ENCODE data around the gene MOB3B. TPM values are rescaled to one million over a fixed set of nuclear protein-coding genes. Genes with fewer than 3 reads are reported as not detected.

MOB3B gene
- total RNA-seq, 1 experiment from 2014 or later: 0.03 TPM

DNA sequence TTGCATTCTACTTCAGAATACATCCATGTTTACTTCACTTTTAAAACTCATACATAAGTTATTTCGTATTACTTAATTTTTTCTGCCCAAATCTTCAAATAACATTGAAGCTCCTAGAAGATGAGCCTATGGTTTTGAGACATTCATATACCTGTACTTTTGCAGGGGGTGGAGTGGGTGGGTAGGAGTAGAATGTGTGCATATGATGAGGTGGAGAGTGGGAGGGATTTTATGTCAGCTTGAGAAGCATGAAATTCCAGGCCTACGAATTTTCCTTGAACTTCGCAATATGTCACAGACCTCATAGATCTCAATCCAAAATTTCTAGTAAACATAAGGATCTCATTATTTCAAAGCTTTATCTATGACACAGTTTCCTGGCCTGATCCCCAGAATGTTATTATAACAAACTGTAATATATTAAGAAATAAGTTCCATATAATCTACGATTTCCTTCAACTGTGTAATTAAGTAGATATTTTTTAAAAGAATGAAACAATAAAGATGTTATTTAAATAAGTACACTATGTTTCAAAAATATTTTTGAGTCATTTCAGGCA lies 19.7 kb upstream of the MOB3B start:
- H3K36me3 ChIP-seq (ENCODE audit: control insufficient read depth, insufficient read depth, low read length): no peaks in the 10 kb centered on the region
- DNase-seq (ENCODE audit: low read depth, low spot score): no peak
- no peak for ATAC-seq
- intact Hi-C loops (cut with micrococcal nuclease; ENCODE audit: unreplicated experiment) (no loop called here), in situ Hi-C loops (cut with HindIII; ENCODE audit: low pct_unique_long_range_greater_than_20kb, low sequenced_read_pairs) (no loop called here)
- no peak overlapping the region for H3K4me3 ChIP-seq (ENCODE audit: low read depth in 2 of 2, low read length in 2 of 2)
- no peak overlapping the region for H3K27ac ChIP-seq (ENCODE audit: low read length)
- no peaks in the 10 kb centered on the region for H3K4me1 ChIP-seq (ENCODE audit: control insufficient read depth, insufficient read depth, low read length)
- ChIA-PET CTCF (no interaction called here), POLR2A (no interaction called here)
- no peaks in the 10 kb centered on the region for H3K9me3 ChIP-seq (ENCODE audit: control insufficient read depth, insufficient read depth, low read depth, low read length)
- TF ChIP-seq CTCF (IDR thresholded peaks at IDR 0.05) (no peak), POLR2AphosphoS5 (IDR thresholded peaks at IDR 0.05; ENCODE audit: low read depth, low read length) (no peak), SIN3A (IDR thresholded peaks at IDR 0.05; ENCODE audit: borderline replicate concordance, insufficient read depth, low read depth, low read length) (no peak), TCF7L2 (IDR thresholded peaks at IDR 0.05; ENCODE audit: low read depth, low read length) (no peak)
- TF ChIP-seq, protein P1, sequence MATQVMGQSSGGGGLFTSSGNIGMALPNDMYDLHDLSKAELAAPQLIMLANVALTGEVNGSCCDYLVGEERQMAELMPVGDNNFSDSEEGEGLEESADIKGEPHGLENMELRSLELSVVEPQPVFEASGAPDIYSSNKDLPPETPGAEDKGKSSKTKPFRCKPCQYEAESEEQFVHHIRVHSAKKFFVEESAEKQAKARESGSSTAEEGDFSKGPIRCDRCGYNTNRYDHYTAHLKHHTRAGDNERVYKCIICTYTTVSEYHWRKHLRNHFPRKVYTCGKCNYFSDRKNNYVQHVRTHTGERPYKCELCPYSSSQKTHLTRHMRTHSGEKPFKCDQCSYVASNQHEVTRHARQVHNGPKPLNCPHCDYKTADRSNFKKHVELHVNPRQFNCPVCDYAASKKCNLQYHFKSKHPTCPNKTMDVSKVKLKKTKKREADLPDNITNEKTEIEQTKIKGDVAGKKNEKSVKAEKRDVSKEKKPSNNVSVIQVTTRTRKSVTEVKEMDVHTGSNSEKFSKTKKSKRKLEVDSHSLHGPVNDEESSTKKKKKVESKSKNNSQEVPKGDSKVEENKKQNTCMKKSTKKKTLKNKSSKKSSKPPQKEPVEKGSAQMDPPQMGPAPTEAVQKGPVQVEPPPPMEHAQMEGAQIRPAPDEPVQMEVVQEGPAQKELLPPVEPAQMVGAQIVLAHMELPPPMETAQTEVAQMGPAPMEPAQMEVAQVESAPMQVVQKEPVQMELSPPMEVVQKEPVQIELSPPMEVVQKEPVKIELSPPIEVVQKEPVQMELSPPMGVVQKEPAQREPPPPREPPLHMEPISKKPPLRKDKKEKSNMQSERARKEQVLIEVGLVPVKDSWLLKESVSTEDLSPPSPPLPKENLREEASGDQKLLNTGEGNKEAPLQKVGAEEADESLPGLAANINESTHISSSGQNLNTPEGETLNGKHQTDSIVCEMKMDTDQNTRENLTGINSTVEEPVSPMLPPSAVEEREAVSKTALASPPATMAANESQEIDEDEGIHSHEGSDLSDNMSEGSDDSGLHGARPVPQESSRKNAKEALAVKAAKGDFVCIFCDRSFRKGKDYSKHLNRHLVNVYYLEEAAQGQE (IDR thresholded peaks at IDR 0.05; ENCODE audit: insufficient read depth in 1 of 2, low read depth in 2 of 2, low read length in 1 of 2): no peak
- no TSS peak for BruUV-seq (replicated peaks)
- H3K27me3 ChIP-seq (ENCODE audit: control insufficient read depth, insufficient read depth, low read length): no peaks in the 10 kb centered on the region

- no TSS peak for BruUV-seq (replicated peaks)
- no peak overlapping the region for H3K4me3 ChIP-seq (ENCODE audit: low read depth in 2 of 2, low read length in 2 of 2)
- POLR2A ChIA-PET: no interaction called here
- no peak for TF ChIP-seq SIN3A (IDR thresholded peaks at IDR 0.05; ENCODE audit: borderline replicate concordance, insufficient read depth, low read depth, low read length)
- no peak for TF ChIP-seq POLR2AphosphoS5 (IDR thresholded peaks at IDR 0.05; ENCODE audit: low read depth, low read length)
- TF ChIP-seq CTCF (IDR thresholded peaks at IDR 0.05): peak; percentile 13; the same call in 1 of the 2 replicates
- no peak for TF ChIP-seq TCF7L2 (IDR thresholded peaks at IDR 0.05; ENCODE audit: low read depth, low read length)
- TF ChIP-seq, protein P1 (IDR thresholded peaks at IDR 0.05; ENCODE audit: insufficient read depth in 1 of 2, low read depth in 2 of 2, low read length in 1 of 2): no peak
- ATAC-seq (no peak), DNase-seq (ENCODE audit: low read depth, low spot score) (no peak)
- H3K9me3 ChIP-seq (ENCODE audit: control insufficient read depth, insufficient read depth, low read depth, low read length): no peaks in the 10 kb centered on the region
- no peaks in the 10 kb centered on the region for H3K36me3 ChIP-seq (ENCODE audit: control insufficient read depth, insufficient read depth, low read length)
- no peaks in the 10 kb centered on the region for H3K27me3 ChIP-seq (ENCODE audit: control insufficient read depth, insufficient read depth, low read length)
- H3K4me1 ChIP-seq (ENCODE audit: control insufficient read depth, insufficient read depth, low read length): no peaks in the 10 kb centered on the region
- no peak overlapping the region for H3K27ac ChIP-seq (ENCODE audit: low read length)
- in situ Hi-C loops (cut with HindIII; ENCODE audit: low pct_unique_long_range_greater_than_20kb, low sequenced_read_pairs) (no loop called here), intact Hi-C loops (cut with micrococcal nuclease; ENCODE audit: unreplicated experiment) (no loop called here)
- CTCF ChIA-PET: no interaction called here
Measured at GRCh38 chr9:27548055-27548741, 18.6 kb upstream of the MOB3B start.

Data from Panc1 (cell line).